Measurements from ENCODE around the gene PCDHGA1.
"Not testable (repeated sequence)": the region's sequence is repeated elsewhere in the genome, so short reads cannot be mapped to it uniquely, and the experiment has no call there.

The PCDHGA1 gene

DNA sequence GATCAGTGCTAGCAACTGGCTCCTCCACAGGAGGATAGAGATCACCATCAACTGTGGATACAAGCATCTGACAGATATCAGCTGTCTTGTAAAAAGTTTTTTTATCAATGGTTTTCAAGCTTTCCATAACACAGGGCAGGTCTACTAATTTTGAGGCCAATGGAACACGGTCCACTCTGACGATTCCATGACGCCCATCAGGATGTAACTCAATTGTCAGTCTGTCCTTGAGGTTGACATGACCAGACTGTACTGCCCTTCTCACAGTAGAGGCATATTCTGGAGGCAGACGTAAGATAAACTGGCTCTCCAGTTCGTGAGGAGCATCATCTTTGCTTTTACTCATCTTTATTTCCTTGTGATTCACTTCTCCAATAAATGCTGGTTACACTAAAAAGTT is 10.6 kb upstream of the PCDHGA1 start:
- TF ChIP-seq, protein P1, sequence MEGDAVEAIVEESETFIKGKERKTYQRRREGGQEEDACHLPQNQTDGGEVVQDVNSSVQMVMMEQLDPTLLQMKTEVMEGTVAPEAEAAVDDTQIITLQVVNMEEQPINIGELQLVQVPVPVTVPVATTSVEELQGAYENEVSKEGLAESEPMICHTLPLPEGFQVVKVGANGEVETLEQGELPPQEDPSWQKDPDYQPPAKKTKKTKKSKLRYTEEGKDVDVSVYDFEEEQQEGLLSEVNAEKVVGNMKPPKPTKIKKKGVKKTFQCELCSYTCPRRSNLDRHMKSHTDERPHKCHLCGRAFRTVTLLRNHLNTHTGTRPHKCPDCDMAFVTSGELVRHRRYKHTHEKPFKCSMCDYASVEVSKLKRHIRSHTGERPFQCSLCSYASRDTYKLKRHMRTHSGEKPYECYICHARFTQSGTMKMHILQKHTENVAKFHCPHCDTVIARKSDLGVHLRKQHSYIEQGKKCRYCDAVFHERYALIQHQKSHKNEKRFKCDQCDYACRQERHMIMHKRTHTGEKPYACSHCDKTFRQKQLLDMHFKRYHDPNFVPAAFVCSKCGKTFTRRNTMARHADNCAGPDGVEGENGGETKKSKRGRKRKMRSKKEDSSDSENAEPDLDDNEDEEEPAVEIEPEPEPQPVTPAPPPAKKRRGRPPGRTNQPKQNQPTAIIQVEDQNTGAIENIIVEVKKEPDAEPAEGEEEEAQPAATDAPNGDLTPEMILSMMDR (conservative IDR thresholded peaks at IDR 0.05; ENCODE audit: low read depth, low read length), result no peak
- DNase-seq (ENCODE audit: low read depth), result no peak
- H3K4me3 ChIP-seq (ENCODE audit: low read length), result peak overlapping the region; percentile 87

DNA sequence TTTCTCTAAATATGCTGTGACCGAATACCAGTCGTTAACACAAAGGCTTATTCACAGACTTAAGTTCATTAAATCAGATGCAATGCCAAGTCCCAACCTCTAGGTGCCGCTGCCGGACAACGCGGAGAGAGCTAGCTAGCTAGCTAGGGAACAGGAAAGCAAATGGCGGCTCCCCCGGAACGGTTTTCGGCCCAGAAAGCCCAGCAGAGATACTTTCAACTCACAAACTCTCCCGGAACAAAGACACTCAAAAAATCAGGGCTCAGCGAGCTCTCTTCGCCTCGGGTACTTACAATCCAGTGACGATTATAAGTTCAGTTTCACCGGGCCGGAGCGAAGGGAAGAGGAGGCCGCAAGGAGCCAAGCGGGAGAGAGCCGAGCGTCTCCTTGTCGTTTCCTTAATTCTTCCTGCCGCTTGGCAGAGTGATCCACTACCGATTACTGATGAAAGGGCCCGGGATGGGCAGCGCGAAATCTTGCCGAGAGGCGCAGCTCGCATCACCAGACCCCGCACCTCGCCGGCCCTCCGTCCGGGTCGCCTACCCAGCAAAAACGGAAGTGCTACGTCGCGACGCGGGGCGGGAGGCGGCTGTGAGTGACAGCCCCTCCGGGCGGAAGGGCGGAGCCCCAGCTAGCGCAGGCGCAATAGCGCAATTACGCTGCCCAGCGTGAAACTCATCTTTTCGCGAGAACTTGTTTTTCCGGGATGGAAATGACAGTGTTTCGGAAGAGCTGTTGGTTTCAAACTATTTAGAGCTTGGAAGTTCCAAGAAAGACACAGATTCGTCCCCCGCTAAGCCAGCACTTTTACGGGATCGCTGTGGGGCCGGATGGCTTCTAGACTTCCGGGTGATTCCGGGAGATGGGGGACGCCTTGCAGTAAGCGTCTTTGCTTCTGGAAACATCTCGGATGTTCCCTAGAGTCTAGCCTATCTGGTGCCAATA is 9.8 kb upstream of the PCDHGA1 start, which contains the start of gene TAF7:
Gene TAF7 (minus strand): TSS at position 560 of the 945 bp plus-strand sequence. CDS start 740 bp downstream, outside the sequence.
- TF ChIP-seq, protein P1 (conservative IDR thresholded peaks at IDR 0.05; ENCODE audit: low read depth, low read length), result peak; percentile 93
- DNase-seq (ENCODE audit: low read depth), result peak; percentile 75
- peak within 1 kb of the TSS; percentile 87 for H3K4me3 ChIP-seq (ENCODE audit: low read length)

DNA sequence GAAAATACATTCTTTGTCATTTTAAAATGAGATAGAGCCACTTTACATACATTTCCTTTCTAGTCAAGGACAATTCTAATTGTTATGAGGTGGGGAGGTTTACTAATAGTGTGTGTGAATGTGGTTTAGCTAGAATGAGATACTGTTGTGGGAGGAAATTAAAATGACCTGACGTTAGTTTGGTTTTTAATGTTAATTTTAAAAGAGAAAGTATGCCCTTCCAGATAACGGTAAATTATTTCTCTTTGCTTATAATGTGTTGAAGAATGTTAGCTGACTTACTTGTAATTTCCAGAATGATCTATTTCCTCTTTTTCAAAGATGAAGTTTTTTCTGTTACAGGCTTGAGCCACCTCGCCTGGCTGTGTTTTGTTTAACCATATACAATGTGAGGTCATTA is 8.1 kb upstream of the PCDHGA1 start:
- no peak overlapping the region for H3K4me3 ChIP-seq (ENCODE audit: low read length)
- no peak for DNase-seq (ENCODE audit: low read depth)
- TF ChIP-seq, protein P1 (conservative IDR thresholded peaks at IDR 0.05; ENCODE audit: low read depth, low read length), result no peak

DNA sequence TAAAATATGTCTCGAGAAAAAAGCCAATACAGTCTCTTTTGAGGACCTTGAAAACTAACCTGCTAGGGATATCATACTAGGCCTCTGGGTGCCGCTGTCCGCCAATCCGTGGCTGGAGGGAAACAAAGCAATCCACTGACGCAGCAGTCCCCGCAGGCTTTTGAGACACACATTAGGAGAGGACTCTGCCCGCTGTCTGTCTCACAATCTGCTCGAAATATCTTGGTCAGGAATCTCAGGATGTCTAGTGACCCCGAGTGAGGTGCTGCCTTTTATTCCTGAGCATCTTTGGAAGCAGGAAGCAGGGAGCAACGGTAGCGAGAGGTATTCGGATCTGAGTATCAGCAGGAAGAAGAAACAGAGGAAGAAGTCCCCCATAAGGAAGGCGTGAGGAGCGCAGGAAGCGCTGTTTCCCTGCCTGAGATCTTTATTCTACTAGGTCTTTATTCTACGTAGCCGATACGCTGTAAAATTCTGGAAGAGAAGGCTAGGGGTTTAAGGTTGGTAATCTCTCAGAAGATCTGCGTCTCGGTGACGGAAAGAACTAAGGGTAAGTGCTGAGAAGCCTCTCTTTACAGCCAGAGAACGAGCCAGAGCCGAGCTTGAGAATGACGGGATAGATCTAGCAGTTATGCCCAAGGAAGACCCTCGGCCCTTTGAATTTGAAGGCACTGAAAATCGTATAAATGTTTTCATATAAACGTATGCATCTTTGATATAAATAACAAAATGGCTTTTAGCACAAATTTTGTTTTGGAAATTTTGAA is 4.0 kb upstream of the PCDHGA1 start:
- DNase-seq (ENCODE audit: low read depth), result no peak
- peak overlapping the region; percentile 41 for H3K4me3 ChIP-seq (ENCODE audit: low read length)
- TF ChIP-seq, protein P1 (conservative IDR thresholded peaks at IDR 0.05; ENCODE audit: low read depth, low read length), result peak; percentile 49

DNA sequence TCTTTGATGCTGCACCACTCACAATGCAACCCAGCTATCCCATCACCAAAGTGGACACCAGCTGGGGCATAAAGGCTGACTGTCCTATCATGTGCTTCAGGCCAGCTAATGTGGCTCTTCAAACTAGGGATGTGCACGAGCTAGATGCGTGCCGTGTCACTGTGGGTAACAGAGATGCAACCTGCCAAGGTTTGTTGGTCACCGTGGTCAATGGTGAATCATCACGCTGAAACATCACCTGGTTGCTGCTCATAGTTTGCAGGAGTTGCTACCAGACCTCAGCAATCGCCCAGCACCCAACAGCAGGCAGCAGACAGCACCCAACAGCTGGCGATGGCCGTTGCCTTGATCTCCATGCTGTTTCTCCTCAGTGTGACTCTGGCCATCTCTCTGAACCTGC is 2.1 kb upstream of the PCDHGA1 start:
- no peak for DNase-seq (ENCODE audit: low read depth)
- H3K4me3 ChIP-seq (ENCODE audit: low read length), result no peak overlapping the region
- TF ChIP-seq, protein P1 (conservative IDR thresholded peaks at IDR 0.05; ENCODE audit: low read depth, low read length), result no peak

DNA sequence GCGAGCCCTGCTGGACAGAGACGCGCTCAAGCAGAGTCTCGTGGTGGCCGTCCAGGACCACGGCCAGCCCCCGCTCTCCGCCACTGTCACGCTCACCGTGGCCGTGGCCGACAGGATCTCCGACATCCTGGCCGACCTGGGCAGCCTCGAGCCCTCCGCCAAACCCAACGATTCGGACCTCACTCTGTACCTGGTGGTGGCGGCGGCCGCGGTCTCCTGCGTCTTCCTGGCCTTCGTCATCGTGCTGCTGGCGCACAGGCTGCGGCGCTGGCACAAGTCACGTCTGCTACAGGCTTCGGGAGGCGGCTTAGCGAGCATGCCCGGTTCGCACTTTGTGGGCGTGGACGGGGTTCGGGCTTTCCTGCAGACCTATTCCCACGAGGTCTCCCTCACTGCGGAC is 2.3 kb downstream of the PCDHGA1 start:
- H3K4me3 ChIP-seq (ENCODE audit: low read length); DNase-seq (ENCODE audit: low read depth): not testable (repeated sequence)

DNA sequence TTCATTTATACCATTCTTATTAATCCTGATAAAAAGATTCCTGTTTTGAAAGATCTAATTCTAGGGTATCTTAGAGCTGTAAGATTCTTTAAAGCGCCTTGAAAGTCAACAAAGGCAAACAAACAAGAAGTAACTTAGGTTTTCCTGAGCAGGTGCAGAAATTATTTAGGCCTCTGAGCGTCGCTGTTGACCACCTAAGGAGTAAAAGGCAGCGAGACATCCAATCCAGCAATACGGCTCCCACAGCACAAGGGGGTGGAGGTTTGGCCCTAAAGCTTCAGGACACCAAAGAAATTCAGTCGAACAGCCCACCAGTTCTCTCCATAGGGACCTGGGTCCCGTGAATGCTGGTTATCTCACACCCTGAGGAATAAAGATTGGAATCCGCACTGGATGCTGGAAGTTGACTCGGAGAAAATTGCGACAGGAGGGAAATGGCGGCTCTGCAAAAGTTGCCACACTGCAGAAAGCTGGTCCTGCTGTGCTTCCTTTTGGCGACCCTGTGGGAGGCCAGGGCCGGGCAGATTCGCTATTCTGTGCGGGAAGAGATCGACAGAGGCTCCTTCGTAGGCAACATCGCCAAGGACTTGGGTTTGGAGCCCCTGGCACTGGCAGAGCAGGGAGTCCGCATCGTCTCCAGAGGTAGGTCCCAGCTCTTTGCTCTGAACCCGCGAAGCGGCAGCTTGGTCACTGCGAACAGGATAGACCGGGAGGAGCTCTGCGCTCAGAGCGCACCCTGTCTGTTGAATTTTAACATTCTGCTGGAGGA is 8.4 kb downstream of the PCDHGA1 start, which contains the start of gene PCDHGA2:
Gene PCDHGA2 (plus strand): TSS at position 223 of the 769 bp plus-strand sequence.
- peak within 1 kb of the TSS; percentile 41 for H3K4me3 ChIP-seq (ENCODE audit: low read length)
- DNase-seq (ENCODE audit: low read depth), result no peak
- TF ChIP-seq, protein P1 (conservative IDR thresholded peaks at IDR 0.05; ENCODE audit: low read depth, low read length), result peak; percentile 54

DNA sequence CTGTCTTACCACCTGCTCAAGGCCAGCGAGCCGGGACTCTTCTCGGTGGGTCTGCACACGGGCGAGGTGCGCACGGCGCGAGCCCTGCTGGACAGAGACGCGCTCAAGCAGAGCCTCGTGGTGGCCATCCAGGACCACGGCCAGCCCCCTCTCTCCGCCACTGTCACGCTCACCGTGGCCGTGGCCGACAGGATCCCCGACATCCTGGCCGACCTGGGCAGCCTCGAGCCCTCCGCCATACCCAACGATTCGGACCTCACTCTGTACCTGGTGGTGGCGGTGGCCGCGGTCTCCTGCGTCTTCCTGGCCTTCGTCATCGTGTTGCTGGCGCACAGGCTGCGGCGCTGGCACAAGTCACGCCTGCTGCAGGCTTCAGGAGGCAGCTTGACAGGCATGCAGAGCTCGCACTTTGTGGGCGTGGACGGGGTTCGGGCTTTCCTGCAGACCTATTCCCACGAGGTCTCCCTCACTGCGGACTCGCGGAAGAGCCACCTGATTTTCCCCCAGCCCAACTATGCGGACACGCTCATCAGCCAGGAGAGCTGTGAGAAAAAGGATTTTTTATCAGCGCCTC is 10.6 kb downstream of the PCDHGA1 start:
- not testable (repeated sequence) for H3K4me3 ChIP-seq (ENCODE audit: low read length)

More for the DNA sequence above, 10.6 kb downstream of the PCDHGA1 start:
- not testable (repeated sequence) for DNase-seq (ENCODE audit: low read depth)

Measured in retinal pigment epithelial cell (primary cell).